ENCODE results near the gene HLA-DRB1. TPM values are rescaled to one million over a fixed set of nuclear protein-coding genes. Genes with fewer than 3 reads are reported as not detected.
A peak's percentile ranks its signal among the peaks of the same experiment; 100 is the strongest.

HLA-DRB1 gene
- total and polyA plus RNA-seq, 8 donors = 9.3 to 165 (median 16.4) TPM

- no peak for TF ChIP-seq CTCF (IDR thresholded peaks at IDR 0.05)
- no peaks in the 10 kb centered on the region for H3K27me3 ChIP-seq
- H3K36me3 ChIP-seq = no peaks in the 10 kb centered on the region
- no peak overlapping the region for H3K27ac ChIP-seq
- H3K9me3 ChIP-seq = no peaks in the 10 kb centered on the region
- H3K4me1 ChIP-seq = no peaks in the 10 kb centered on the region
- FAIRE-seq (no peak), DNase-seq (no peak), ATAC-seq (no peak)
- H3K4me3 ChIP-seq = no peak overlapping the region
- 30 to 36% methylated on average over 3 of the region's 3 CpGs for WGBS, 2 donors
- intact Hi-C loops (cut with DNase I) = no loop called here
Measured at GRCh38 chr6:32615885-32616532, 26.4 kb upstream of the HLA-DRB1 start.

GRCh38 chr6:32614366-32615081 lies 24.9 kb upstream of the HLA-DRB1 start:
- FAIRE-seq = no peak
- 0 to 53% methylated on average over 1 of the region's 1 CpG for WGBS, 2 donors
- intact Hi-C loops (cut with DNase I) = no loop called here
- no peak for ATAC-seq
- Histone ChIP-seq H3K27ac (no peak overlapping the region), H3K36me3 (no peaks in the 10 kb centered on the region), H3K9me3 (no peaks in the 10 kb centered on the region), H3K4me3 (no peak overlapping the region), H3K27me3 (no peaks in the 10 kb centered on the region), H3K4me1 (no peaks in the 10 kb centered on the region)
- DNase-seq = no peak
- TF ChIP-seq CTCF (IDR thresholded peaks at IDR 0.05) = no peak

GRCh38 chr6:32613475-32613874 lies 23.8 kb upstream of the HLA-DRB1 start:
- no peaks in the 10 kb centered on the region for H3K27me3 ChIP-seq
- H3K9me3 ChIP-seq = no peaks in the 10 kb centered on the region
- WGBS, 2 donors = 23 to 33% methylated on average over 6 of the region's 6 CpGs
- intact Hi-C loops (cut with DNase I) = no loop called here
- no peak overlapping the region for H3K4me3 ChIP-seq
- H3K27ac ChIP-seq = no peak overlapping the region
- no peaks in the 10 kb centered on the region for H3K36me3 ChIP-seq
- FAIRE-seq = no peak
- no peak for TF ChIP-seq CTCF (IDR thresholded peaks at IDR 0.05)
- H3K4me1 ChIP-seq = no peaks in the 10 kb centered on the region
- no peak for ATAC-seq
- no peak for DNase-seq

DNA sequence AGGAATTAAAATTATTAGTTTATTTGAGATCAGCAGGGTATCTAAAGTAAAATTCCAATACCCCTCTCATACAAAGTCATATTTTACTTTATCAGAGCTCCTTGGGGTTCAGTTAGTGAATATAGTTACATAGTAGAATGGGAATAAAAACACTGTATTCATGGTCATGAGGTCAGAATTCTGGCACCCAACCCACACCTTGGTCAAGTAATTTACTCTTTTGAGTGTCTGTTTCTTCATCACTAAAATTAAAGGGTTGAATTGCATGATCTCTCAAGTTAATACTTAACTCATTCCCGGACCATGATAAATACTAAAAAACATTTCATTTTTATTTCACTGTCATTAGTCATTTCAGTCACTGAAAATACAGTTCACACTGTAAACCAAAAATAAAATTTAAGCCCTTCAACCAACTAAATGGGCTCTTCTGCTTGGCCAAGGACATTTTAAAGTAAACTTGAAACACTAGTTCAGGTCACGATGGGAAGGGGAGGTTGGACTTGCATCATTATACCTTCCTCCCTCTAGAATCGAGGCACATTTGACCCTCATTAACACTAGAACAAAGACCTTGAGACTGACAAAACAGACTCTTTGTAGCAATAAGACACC lies 21.1 kb upstream of the HLA-DRB1 start:
- DNase-seq = no peak
- Histone ChIP-seq H3K4me1 (no peaks in the 10 kb centered on the region), H3K4me3 (no peak overlapping the region), H3K9me3 (no peaks in the 10 kb centered on the region), H3K27me3 (no peaks in the 10 kb centered on the region), H3K27ac (peak overlapping the region in 2 of 4 donors; percentile 70 to 81), H3K36me3 (no peaks in the 10 kb centered on the region)
- no peak for FAIRE-seq
- 13% methylated on average over 3 of the region's 3 CpGs for WGBS, 2 donors
- ATAC-seq = peak in 1 of 4 donors; percentile 9
- intact Hi-C loops (cut with DNase I) = no loop called here
- no peak for TF ChIP-seq CTCF (IDR thresholded peaks at IDR 0.05)
